Bone marrow (tissue), 2 donors: ENCODE results near the gene ESYT1.

ENCODE experiments used
- DNase-seq, 2 donors: peaks; one replicate each; lab custom pipeline; 2025; lab: John Stamatoyannopoulos, UW

Gene ESYT1

GRCh38 chr12:56188131-56188777, 60.2 kb downstream of the ESYT1 start:
- DNase-seq, result no peak

GRCh38 chr12:56188778-56189098, 60.7 kb downstream of the ESYT1 start:
- DNase-seq, result no peak

- peak; percentile 80 to 88 for DNase-seq
Observed at GRCh38 chr12:56189099-56189917, 61.2 kb downstream of the ESYT1 start, which contains the start of gene SMARCC2. TSS of gene SMARCC2 (minus strand) at chr12:56189483. CDS start at chr12:56189461, 22 bp downstream.

GRCh38 chr12:56189918-56190694, 62.0 kb downstream of the ESYT1 start:
- peak; percentile 58 to 86 for DNase-seq

- no peak for DNase-seq
Observed at GRCh38 chr12:56190695-56191155, 62.7 kb downstream of the ESYT1 start.

- no peak for DNase-seq
Observed at GRCh38 chr12:56192582-56192981, 64.5 kb downstream of the ESYT1 start.

GRCh38 chr12:56193025-56193578, 65.0 kb downstream of the ESYT1 start:
- peak; percentile 2 to 82 for DNase-seq
